GM19452 (cell line): ENCODE measurements around the gene HMGN4.
"Not testable (repeated sequence)": the region's sequence is repeated elsewhere in the genome, so short reads cannot be mapped to it uniquely, and the experiment has no call there.

Experiments
- ATAC-seq: cut with Tn5 transposase; IDR thresholded peaks from one replicate; pipeline ENCODE4 v1.9.1; 2021; ENCODE audit not compliant: unreplicated experiment

The HMGN4 gene

DNA sequence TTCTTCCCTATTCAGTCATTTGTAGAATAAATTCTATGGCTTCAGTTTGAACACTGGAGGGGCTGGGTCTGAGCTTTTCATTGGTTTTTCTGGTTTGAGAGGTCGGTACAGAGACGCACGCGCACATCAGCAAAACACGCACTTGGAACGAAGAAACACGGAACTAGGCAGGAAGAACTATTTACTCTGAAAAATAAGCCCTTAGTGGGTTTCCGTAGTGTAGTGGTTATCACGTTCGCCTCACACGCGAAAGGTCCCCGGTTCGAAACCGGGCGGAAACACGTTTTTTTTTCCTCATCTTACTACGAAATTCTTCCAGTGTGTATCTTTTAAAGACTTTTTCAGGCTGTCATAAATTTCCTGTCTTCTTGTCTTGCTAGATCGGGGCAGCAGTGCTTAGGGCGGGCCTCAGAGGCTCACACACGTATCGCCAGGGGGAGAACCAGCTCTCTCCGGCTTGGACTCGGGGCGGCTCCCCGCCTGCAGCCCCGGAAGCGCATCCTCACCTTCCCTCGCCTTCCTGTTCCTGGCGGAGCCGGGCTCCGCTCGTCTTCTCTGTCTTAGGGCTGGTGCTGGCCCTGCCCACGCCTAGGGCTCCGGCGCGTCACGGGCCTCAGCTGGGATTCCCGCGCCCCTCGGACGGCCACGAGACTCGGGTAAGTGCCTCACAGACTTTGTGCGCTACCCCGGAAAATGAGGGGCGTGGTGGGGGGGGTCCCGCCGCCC is at the start of gene HMGN4:
Gene HMGN4 (plus strand): TSS at position 521 of the 726 bp plus-strand sequence. CDS start 6,841 bp downstream, outside the sequence.
- peak; percentile 55 for ATAC-seq

- no peak for ATAC-seq
These were observed 47.9 kb upstream of the HMGN4 start for GRCh38 chr6:26489996-26490964.

GRCh38 chr6:26491604-26492003 is 46.6 kb upstream of the HMGN4 start:
- no peak for ATAC-seq

GRCh38 chr6:26493258-26493657 is 44.9 kb upstream of the HMGN4 start:
- ATAC-seq = no peak

GRCh38 chr6:26494117-26494516 is 44.0 kb upstream of the HMGN4 start:
- ATAC-seq = no peak

DNA sequence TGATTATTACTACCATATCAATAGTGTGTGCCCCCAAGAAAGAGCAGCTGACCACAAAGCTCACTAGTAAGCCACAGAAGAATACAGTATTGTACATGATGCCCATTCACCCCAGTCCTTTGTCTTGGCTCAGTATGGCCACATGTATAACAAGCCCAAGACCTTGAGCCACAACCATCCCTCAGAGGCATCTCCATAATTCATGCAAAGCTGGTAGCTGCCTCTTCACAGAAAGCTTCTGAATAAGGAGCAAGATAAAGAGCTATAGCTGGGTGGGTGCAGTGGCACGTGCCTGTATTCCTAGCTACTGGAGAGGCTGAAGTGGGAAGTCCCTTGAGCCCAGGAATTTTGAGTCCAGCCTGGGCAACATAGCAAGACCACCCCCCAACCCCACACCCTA is 42.9 kb upstream of the HMGN4 start:
- no peak for ATAC-seq

DNA sequence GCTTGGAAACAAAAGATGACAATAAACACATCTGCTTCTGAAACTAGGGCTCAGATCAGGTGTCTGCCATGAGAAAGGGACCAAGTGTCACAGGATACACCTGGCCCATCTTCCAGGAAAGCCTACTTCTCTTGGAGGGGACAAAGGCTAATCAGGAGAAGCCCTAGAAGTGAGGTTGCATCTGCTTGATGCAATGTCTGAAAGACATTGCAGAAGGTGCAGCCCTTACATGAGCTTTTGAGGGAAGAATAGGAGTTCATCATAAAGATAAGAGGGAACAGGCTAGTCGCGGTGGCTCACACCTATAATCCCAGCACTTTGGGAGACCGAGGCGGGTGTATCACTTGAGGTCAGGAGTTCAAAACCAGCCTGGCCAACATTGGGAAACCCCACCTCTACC is 40.6 kb upstream of the HMGN4 start:
- no peak for ATAC-seq

DNA sequence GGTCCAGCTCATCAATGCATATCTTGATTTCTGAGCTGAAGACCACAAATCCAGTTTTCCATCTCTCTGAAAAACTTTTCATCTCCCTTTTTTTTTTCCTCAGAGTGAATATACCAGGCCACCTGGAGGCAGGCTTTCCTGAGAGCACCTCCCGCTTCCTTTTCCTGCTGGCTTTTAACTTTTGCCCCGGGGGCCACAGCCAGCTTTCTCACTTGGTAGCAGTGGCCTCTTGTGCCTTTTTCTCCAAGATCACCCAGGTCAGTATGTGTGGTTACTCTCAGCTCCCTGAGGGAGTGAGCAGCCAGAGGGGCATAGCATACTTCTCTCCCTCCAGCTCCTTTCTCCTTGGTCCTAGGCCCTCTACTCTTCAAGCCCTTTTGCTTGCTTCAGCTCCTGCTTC is 38.1 kb upstream of the HMGN4 start, which contains the start of gene BTN1A1:
Gene BTN1A1 (plus strand): TSS at position 202 of the 400 bp plus-strand sequence. CDS start 984 bp downstream, outside the sequence.
- no peak for ATAC-seq

GRCh38 chr6:26501482-26501986 is 36.6 kb upstream of the HMGN4 start:
- ATAC-seq = no peak

- ATAC-seq = no peak
These were observed 36.0 kb upstream of the HMGN4 start for GRCh38 chr6:26502165-26502564.

- no peak for ATAC-seq
These were observed 35.5 kb upstream of the HMGN4 start for GRCh38 chr6:26502626-26503025.

DNA sequence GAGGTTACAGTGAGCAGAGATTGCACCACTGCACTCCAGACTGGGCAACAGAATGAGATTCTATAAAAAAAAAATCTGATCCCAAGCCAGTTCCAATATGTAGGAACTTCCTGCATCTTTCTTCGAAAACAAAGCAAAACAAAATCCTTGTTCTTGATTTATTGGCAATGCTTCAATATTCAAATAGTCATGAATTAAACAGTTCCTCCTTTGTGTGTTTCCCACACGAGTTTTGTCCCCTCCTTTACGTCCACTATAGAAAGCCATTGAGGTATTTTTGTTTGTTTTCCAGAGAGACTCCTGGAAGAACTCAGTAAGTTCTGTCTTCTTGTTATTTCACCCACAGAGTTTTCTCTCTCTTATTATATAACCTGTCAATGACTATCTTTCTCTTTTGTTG is 30.5 kb upstream of the HMGN4 start:
- ATAC-seq = no peak

- not testable (repeated sequence) for ATAC-seq
These were observed 27.1 kb upstream of the HMGN4 start for GRCh38 chr6:26511033-26511432.

DNA sequence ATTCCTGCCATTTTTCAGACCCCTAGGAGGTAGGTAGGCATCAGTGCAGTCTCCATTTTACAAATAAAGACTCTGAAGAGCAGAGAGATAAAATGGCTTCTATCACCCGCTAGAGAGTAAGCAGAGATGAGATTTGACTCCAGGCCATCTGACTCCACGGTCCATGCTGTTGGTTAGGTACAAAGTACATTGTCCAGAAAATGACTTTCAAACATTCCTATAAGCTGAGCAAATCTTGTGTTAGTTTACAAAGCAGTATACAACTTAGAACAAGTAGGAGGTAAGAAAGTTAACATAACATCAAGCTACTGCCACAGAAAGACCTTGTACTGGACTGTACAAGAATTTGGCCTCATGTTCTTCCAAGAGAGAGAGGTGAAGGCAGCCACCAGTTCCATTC is 23.2 kb upstream of the HMGN4 start:
- no peak for ATAC-seq

GRCh38 chr6:26516481-26517427 is 21.4 kb upstream of the HMGN4 start:
- no peak for ATAC-seq

DNA sequence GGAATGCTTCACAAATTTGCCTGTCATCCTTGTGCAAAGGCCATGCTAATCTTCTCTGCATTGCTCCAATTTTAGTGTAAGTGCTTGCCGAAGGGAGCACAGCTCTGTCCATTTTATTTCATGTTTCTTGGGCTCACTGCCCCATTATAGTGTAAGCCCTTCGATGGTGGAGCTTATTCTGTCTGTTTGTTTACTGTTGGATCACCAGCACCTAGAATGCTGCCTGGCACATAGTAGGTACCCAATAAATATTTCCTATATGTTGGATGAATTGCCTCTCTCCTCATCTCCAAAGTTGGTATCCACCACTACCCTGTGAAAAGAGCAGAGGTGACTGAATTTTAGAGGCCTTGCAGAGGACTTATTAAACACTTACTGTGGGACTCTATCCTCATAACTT is 18.8 kb upstream of the HMGN4 start:
- ATAC-seq = no peak

DNA sequence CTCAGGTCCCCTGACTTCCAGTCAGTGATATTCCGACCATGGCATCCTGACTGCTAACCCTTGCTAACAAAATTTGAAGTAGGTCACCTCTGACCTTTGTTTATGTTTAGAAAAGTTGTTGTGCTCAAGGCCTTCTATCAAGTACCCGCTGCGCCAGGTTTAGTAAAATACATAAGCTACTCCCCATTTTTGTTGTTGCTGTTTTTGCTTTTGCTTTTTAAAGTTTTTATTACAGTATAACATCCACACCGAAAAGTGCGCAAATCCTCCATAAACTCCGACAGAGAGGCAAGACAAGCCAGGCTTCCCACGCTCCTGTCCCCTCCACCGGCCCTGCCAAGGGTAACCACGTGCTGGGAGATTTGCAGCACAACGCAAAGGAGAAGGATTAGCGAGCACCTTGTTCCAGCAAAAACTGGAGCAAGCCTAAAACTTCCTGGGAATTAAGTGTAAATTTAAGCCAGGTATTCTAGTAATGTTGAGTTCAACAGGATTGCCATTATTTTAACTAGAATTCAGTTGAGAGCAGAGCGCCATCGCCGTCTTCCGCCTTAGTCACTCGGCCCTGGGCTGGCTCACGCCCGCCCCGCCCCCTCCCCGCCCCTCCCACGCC is 17.8 kb upstream of the HMGN4 start:
- ATAC-seq = peak; percentile 29

- peak; percentile 53 for ATAC-seq
These were observed 17.1 kb upstream of the HMGN4 start for GRCh38 chr6:26520850-26521599.

GRCh38 chr6:26521600-26522391 is 16.4 kb upstream of the HMGN4 start:
- ATAC-seq = peak; percentile 70
